Right lobe of liver (tissue), 6 donors: ENCODE data around the gene SVOPL. TPM values are rescaled to one million over a fixed set of nuclear protein-coding genes. Genes with fewer than 3 reads are reported as not detected.

Source experiments
- ATAC-seq, 4 donors: fragments of 200-7000 bp; cut with Tn5 transposase; one replicate each; pipeline ENCODE4 v1.9.1; 2020; ENCODE audit warnings: mild to moderate bottlenecking in 4 of 4, moderate library complexity in 4 of 4
- DNase-seq, 3 donors: peaks; one replicate each; pipeline ENCODE4 v3.0.0-alpha.2; 2020
- H3K27ac ChIP-seq, 3 donors: fragments of 200-600 bp; one replicate each; pipeline ENCODE4 v1.8.0; 2022
- H3K27me3 ChIP-seq, 2 donors: fragments of 200-600 bp; one replicate each; pipeline ENCODE4 v1.8.0; 2022
- H3K36me3 ChIP-seq, 4 donors: fragments of 200-600 bp; sonication (generic) in 1 of 4; one replicate each; pipeline versions ENCODE4 v1.5.1 to v1.8.0; 2017 to 2022; ENCODE audit warnings: control low read depth in 1 of 4
- H3K4me1 ChIP-seq, 4 donors: fragments of 200-600 bp; sonication (generic) in 1 of 4; one replicate each; pipeline versions ENCODE4 v1.5.1 to v1.8.0; 2017 to 2022; ENCODE audit warnings: control low read depth in 1 of 4
- H3K4me3 ChIP-seq, 3 donors: fragments of 200-600 bp; one replicate each; pipeline ENCODE4 v1.8.0; 2022
- H3K9me3 ChIP-seq, 4 donors: fragments of 200-600 bp; sonication (generic) in 1 of 4; one replicate each; pipeline versions ENCODE4 v1.5.1 to v1.8.0; 2017 to 2022; ENCODE audit warnings: control low read depth in 1 of 4
- CTCF ChIP-seq, 4 donors: fragments of 200-600 bp in 3 of 4; fragments of 450-650 bp in 1 of 4; IDR thresholded peaks; one replicate each; pipeline versions ENCODE4 v1.5.1 to v1.8.0; 2016 to 2022; ENCODE audit warnings: antibody characterized with exemption in 4 of 4, mild to moderate bottlenecking in 2 of 4
- POLR2A ChIP-seq: fragments of 450-650 bp; IDR thresholded peaks from one replicate; pipeline ENCODE4 v1.6.1; 2017; ENCODE audit warnings: antibody characterized with exemption, mild to moderate bottlenecking
- WGBS: methylation state at CpG from one replicate; pipeline ENCODE4 v1.1.6; 2018; ENCODE audit warnings: low coverage, low lambda C conversion rate; ENCODE audit not compliant: insufficient coverage; ENCODE audit errors: missing lambda C conversion rate; 5-methylcytosine and 5-hydroxymethylcytosine counted together
- intact Hi-C, 2 donors: fragments of 100-400 bp; cut with DNase I; formaldehyde crosslinking; loops; one replicate each; pipeline versions ENCODE4 v1.11.2 to v1.14.1; 2022
- total RNA-seq, 6 experiments: library from RNA; depleted of rRNA in 2 of 6; stranded (reverse); fragments of >200 nt in 2 of 6; fragmentation: NEBNext Ultra II Directional in 3 of 6; extraction: Animal tissue kit (Norgen Biotek cat#: 25700) in 3 of 6; gene quantifications; one replicate each; pipeline versions ENCODE4 v1.1.0 to v1.2.4, GENCODE V29; 2016 to 2023
- donor health status: DM: no; HTN: yes; CAD: no.
- donor health status: DM: no; HTN: no; CAD: no.
- donor health status: DM: no; HTN: no; CAD: no.
- donor health status: DM: no; HTN: yes; CAD: no.
- donor health status: DM: no; HTN: yes; CAD: no.

Gene SVOPL
- total RNA-seq, 6 experiments from 2014 or later = not detected

- intact Hi-C loops = no loop called here
- TF ChIP-seq CTCF (IDR thresholded peaks at IDR 0.05) = no peak
- no peak for TF ChIP-seq POLR2A
- H3K36me3 ChIP-seq = no peaks in the 10 kb centered on the region
- DNase-seq (no peak), ATAC-seq (peak in 2 of 4 donors; percentile 42)
- H3K27ac ChIP-seq = no peak overlapping the region
- WGBS = 43% methylated on average over 42 of the region's 59 CpGs
- H3K9me3 ChIP-seq = no peaks in the 10 kb centered on the region
- H3K4me1 ChIP-seq = no peaks in the 10 kb centered on the region
- H3K27me3 ChIP-seq = no peaks in the 10 kb centered on the region
- peak overlapping the region; percentile 5 to 26 (median 25) for H3K4me3 ChIP-seq
These were observed 37.1 kb downstream of the SVOPL start for GRCh38 chr7:138663725-138664710.

GRCh38 chr7:138662991-138663320, 38.2 kb downstream of the SVOPL start:
- DNase-seq (no peak), ATAC-seq (no peak)
- Histone ChIP-seq H3K27ac (no peak overlapping the region), H3K4me3 (no peak overlapping the region), H3K9me3 (no peaks in the 10 kb centered on the region), H3K27me3 (no peaks in the 10 kb centered on the region), H3K4me1 (no peaks in the 10 kb centered on the region), H3K36me3 (no peaks in the 10 kb centered on the region)
- 89% methylated on average over 6 of the region's 6 CpGs for WGBS
- TF ChIP-seq POLR2A (no peak), CTCF (IDR thresholded peaks at IDR 0.05) (no peak)
- intact Hi-C loops = no loop called here

GRCh38 chr7:138662076-138662990, 38.8 kb downstream of the SVOPL start:
- no peaks in the 10 kb centered on the region for H3K27me3 ChIP-seq
- intact Hi-C loops = no loop called here
- TF ChIP-seq CTCF (IDR thresholded peaks at IDR 0.05) (no peak), POLR2A (no peak)
- WGBS = 50% methylated on average over 5 of the region's 5 CpGs
- DNase-seq = no peak
- no peaks in the 10 kb centered on the region for H3K9me3 ChIP-seq
- no peak overlapping the region for H3K4me3 ChIP-seq
- no peak overlapping the region for H3K27ac ChIP-seq
- no peaks in the 10 kb centered on the region for H3K4me1 ChIP-seq
- H3K36me3 ChIP-seq = no peaks in the 10 kb centered on the region
- no peak for ATAC-seq

GRCh38 chr7:138661069-138661635, 40.0 kb downstream of the SVOPL start:
- Histone ChIP-seq H3K27ac (no peak overlapping the region), H3K4me3 (no peak overlapping the region), H3K27me3 (no peaks in the 10 kb centered on the region), H3K36me3 (no peaks in the 10 kb centered on the region), H3K9me3 (no peaks in the 10 kb centered on the region), H3K4me1 (no peaks in the 10 kb centered on the region)
- intact Hi-C loops = no loop called here
- DNase-seq (no peak), ATAC-seq (no peak)
- TF ChIP-seq CTCF (IDR thresholded peaks at IDR 0.05) (no peak), POLR2A (no peak)
- WGBS = 68% methylated on average over 9 of the region's 9 CpGs
